Measurements from ENCODE around the gene KRTAP4-7. TPM values are rescaled to one million over a fixed set of nuclear protein-coding genes. Genes with fewer than 3 reads are reported as not detected.
"Not testable (repeated sequence)": the region's sequence is repeated elsewhere in the genome, so short reads cannot be mapped to it uniquely, and the experiment has no call there.

Gene KRTAP4-7
- total RNA-seq, 6 donors from 2014 or later = not detected

- TF ChIP-seq POLR2AphosphoS5 (IDR thresholded peaks at IDR 0.05) = no peak
- TF ChIP-seq EP300 (IDR thresholded peaks at IDR 0.05) = no peak
- no peak for TF ChIP-seq POLR2A (IDR thresholded peaks at IDR 0.05)
- TF ChIP-seq CTCF (IDR thresholded peaks at IDR 0.05) = no peak
- ATAC-seq (ENCODE audit: low FRiP score in 2 of 2) (no peak), DNase-seq (no peak)
- no peaks in the 10 kb centered on the region for H3K36me3 ChIP-seq
- H3K27ac ChIP-seq = no peak overlapping the region
- no peaks in the 10 kb centered on the region for H3K4me1 ChIP-seq
- no peaks in the 10 kb centered on the region for H3K9me3 ChIP-seq
- 89 to 97% methylated on average over 1 of the region's 1 CpG for WGBS, 2 donors
- no peaks in the 10 kb centered on the region for H3K27me3 ChIP-seq
- H3K4me3 ChIP-seq = no peak overlapping the region
These were observed 19.9 kb downstream of the KRTAP4-7 start for GRCh38 chr17:41103896-41104295.

GRCh38 chr17:41104386-41105038 is 20.6 kb downstream of the KRTAP4-7 start:
- not testable (repeated sequence) for H3K9me3 ChIP-seq; H3K27me3 ChIP-seq; DNase-seq; H3K4me3 ChIP-seq; H3K27ac ChIP-seq; H3K36me3 ChIP-seq; ATAC-seq (ENCODE audit: low FRiP score in 2 of 2); H3K4me1 ChIP-seq
- WGBS, 2 donors = 72 to 77% methylated on average over 2 of the region's 2 CpGs

GRCh38 chr17:41105347-41105746 is 21.4 kb downstream of the KRTAP4-7 start, which contains the start of gene KRTAP4-9:
KRTAP4-9 (plus strand) TSS chr17:41105389; CDS start chr17:41105389, 0 bp downstream.
- not testable (repeated sequence) for H3K4me3 ChIP-seq; H3K4me1 ChIP-seq; ATAC-seq (ENCODE audit: low FRiP score in 2 of 2); H3K36me3 ChIP-seq; H3K27ac ChIP-seq; H3K27me3 ChIP-seq; H3K9me3 ChIP-seq
- WGBS, 2 donors = 90% methylated on average over 7 of the region's 10 CpGs; no CpG with 5 or more reads in 1 of the 2 donors
- peak in 1 of 2 donors; percentile 57 for DNase-seq

GRCh38 chr17:41107941-41108450 is 24.0 kb downstream of the KRTAP4-7 start:
- Histone ChIP-seq H3K9me3 (no peaks in the 10 kb centered on the region), H3K36me3 (no peaks in the 10 kb centered on the region), H3K4me3 (no peak overlapping the region), H3K4me1 (no peaks in the 10 kb centered on the region), H3K27me3 (no peaks in the 10 kb centered on the region), H3K27ac (no peak overlapping the region)
- no peak for ATAC-seq (ENCODE audit: low FRiP score in 2 of 2)
- no peak for DNase-seq
- TF ChIP-seq EP300 (IDR thresholded peaks at IDR 0.05) (no peak), POLR2AphosphoS5 (IDR thresholded peaks at IDR 0.05) (no peak)
- WGBS, 2 donors = 79 to 83% methylated on average over 1 of the region's 1 CpG

GRCh38 chr17:41108728-41109386 is 24.9 kb downstream of the KRTAP4-7 start:
- H3K4me3 ChIP-seq; H3K9me3 ChIP-seq; H3K27ac ChIP-seq; DNase-seq; ATAC-seq (ENCODE audit: low FRiP score in 2 of 2); H3K36me3 ChIP-seq; H3K27me3 ChIP-seq; H3K4me1 ChIP-seq: not testable (repeated sequence)
- 0% methylated on average over 1 of the region's 1 CpG for WGBS, 2 donors

- no peaks in the 10 kb centered on the region for H3K36me3 ChIP-seq
- ATAC-seq (ENCODE audit: low FRiP score in 2 of 2) (no peak), DNase-seq (no peak)
- no peaks in the 10 kb centered on the region for H3K9me3 ChIP-seq
- H3K27me3 ChIP-seq = no peaks in the 10 kb centered on the region
- WGBS, 2 donors = 74 to 79% methylated on average over 2 of the region's 2 CpGs
- no peak overlapping the region for H3K27ac ChIP-seq
- no peak overlapping the region for H3K4me3 ChIP-seq
- no peak for TF ChIP-seq CTCF (IDR thresholded peaks at IDR 0.05)
- no peaks in the 10 kb centered on the region for H3K4me1 ChIP-seq
These were observed 27.4 kb downstream of the KRTAP4-7 start for GRCh38 chr17:41111151-41111885.
